Esophagus squamous epithelium (tissue), 5 donors: Measurements from ENCODE around the gene CDC25B. TPM values are rescaled to one million over a fixed set of nuclear protein-coding genes. Genes with fewer than 3 reads are reported as not detected.

Experiments used
- DNase-seq: peaks from one replicate; lab custom pipeline; 2025; lab: John Stamatoyannopoulos, UW
- H3K27ac ChIP-seq, 4 donors: fragments of 200-600 bp; sonication (generic); one replicate each; pipeline ENCODE4 v1.5.1; 2016 to 2019; ENCODE audit warnings: mild to moderate bottlenecking in 1 of 4
- H3K27me3 ChIP-seq, 4 donors: fragments of 200-600 bp; sonication (generic); 1 replicate in 3 of 4; 2 replicates in 1 of 4; pipeline versions ENCODE4 v1.5.1 to v1.6.0; 2017 to 2021; ENCODE audit warnings: antibody characterized with exemption in 1 of 4
- H3K36me3 ChIP-seq, 3 donors: fragments of 200-600 bp; sonication (generic); one replicate each; pipeline ENCODE4 v1.5.1; 2016 to 2019
- H3K4me1 ChIP-seq, 3 donors: fragments of 200-600 bp; sonication (generic); one replicate each; pipeline ENCODE4 v1.5.1; 2017 to 2019
- H3K4me3 ChIP-seq, 4 donors: fragments of 200-600 bp; sonication (generic); 1 replicate in 3 of 4; 2 replicates in 1 of 4; pipeline ENCODE4 v1.5.1; 2016 to 2019; ENCODE audit warnings: mild to moderate bottlenecking in 2 of 4, moderate library complexity in 1 of 4
- H3K9me3 ChIP-seq, 3 donors: fragments of 200-600 bp; sonication (generic); one replicate each; pipeline ENCODE4 v1.5.1; 2016 to 2019
- POLR2A ChIP-seq, 4 donors: fragments of 450-650 bp; IDR thresholded peaks; one replicate each; pipeline ENCODE4 v1.6.1; 2017; ENCODE audit warnings: antibody characterized with exemption in 4 of 4, mild to moderate bottlenecking in 4 of 4, moderate library complexity in 3 of 4
- WGBS, 2 donors: methylation state at CpG; one replicate each; pipeline ENCODE4 v1.1.5; 2018; 5-methylcytosine and 5-hydroxymethylcytosine counted together
- intact Hi-C: fragments of 100-400 bp; cut with DNase I; formaldehyde crosslinking; loops from one replicate; pipeline ENCODE4 v1.15.0; 2022
- total RNA-seq, 4 donors: library from RNA; depleted of rRNA; stranded (reverse); fragments of >200 nt; gene quantifications; one replicate each; pipeline ENCODE4 v1.1.0, GENCODE V29; 2016
- TF ChIP-seq, protein P1 (sequence below), 6 experiments: fragments of 450-650 bp in 4 of 6; fragments of 200-600 bp in 2 of 6; sonication (generic) in 2 of 6; IDR thresholded peaks; one replicate each; pipeline ENCODE4 v1.5.1; 2016 to 2019; ENCODE audit warnings: antibody characterized with exemption in 6 of 6, mild to moderate bottlenecking in 4 of 6, moderate library complexity in 4 of 6
- donor health status: DM: yes; HTN: yes; CAD: no.

The CDC25B gene
- total RNA-seq, 4 donors from 2014 or later: 15.6 to 26.2 (median 18.1) TPM

DNA sequence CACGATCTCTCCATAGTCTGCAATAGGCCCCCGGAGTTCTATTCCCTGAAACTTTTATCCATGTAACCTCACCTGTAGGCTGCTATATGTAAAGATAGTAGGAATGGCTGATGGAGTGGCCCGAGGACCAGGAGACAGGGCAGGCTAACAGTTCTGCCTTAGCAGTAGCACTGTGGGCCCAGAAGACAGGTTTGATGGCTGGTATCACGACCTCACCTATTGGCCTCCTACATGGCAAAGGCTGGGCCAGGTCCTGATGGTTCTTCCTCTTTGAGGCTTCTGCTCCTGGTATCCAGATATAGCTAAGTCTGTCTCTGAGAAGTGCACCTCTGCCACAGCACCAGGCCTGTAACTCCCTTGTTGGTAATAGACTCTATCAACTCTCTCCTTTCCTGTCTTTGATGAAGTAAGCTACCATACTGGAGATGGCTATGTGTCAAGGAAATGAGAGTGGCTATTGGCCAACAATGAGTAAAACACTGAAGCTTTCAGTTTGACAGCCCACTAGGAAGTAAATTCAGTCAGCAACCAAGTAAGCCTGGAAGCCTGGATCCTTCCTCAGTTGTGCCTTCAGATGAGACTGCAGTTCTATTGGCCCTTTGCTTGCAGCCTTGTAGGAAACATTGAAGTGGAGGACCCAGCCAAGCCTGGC lies 20.5 kb upstream of the CDC25B start:
- 73 to 82% methylated on average over 3 to 4 of the region's 4 CpGs for WGBS, 2 donors
- Histone ChIP-seq H3K9me3 (no peaks in the 10 kb centered on the region), H3K36me3 (no peaks in the 10 kb centered on the region), H3K4me1 (peaks cover 10 to 22% (median 13%) of the 10 kb centered on the region in 3 donors), H3K4me3 (no peak overlapping the region), H3K27me3 (no peaks in the 10 kb centered on the region), H3K27ac (no peak overlapping the region)
- intact Hi-C loops: no loop called here
- DNase-seq: no peak
- TF ChIP-seq, protein P1, sequence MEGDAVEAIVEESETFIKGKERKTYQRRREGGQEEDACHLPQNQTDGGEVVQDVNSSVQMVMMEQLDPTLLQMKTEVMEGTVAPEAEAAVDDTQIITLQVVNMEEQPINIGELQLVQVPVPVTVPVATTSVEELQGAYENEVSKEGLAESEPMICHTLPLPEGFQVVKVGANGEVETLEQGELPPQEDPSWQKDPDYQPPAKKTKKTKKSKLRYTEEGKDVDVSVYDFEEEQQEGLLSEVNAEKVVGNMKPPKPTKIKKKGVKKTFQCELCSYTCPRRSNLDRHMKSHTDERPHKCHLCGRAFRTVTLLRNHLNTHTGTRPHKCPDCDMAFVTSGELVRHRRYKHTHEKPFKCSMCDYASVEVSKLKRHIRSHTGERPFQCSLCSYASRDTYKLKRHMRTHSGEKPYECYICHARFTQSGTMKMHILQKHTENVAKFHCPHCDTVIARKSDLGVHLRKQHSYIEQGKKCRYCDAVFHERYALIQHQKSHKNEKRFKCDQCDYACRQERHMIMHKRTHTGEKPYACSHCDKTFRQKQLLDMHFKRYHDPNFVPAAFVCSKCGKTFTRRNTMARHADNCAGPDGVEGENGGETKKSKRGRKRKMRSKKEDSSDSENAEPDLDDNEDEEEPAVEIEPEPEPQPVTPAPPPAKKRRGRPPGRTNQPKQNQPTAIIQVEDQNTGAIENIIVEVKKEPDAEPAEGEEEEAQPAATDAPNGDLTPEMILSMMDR (IDR thresholded peaks at IDR 0.05): no peak

DNA sequence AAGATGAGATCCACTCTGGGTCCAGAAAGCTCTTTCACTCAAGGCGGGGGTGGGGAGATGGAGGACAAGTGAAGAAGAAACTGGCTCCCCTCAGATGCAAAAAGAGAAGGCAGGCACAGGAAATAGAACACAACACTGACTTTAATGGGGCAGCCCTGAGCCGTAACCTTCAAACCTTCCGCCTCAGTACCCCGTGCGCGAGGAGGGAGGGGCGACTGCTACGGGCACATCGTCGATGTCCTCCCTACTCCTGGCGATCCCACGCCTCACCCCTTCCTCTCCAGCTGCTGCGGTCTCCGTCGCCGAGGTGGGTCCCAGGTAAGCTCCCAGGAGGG lies 18.8 kb upstream of the CDC25B start:
- TF ChIP-seq, protein P1 (IDR thresholded peaks at IDR 0.05): no peak
- no peak for TF ChIP-seq POLR2A (IDR thresholded peaks at IDR 0.05)
- Histone ChIP-seq H3K36me3 (no peaks in the 10 kb centered on the region), H3K4me3 (peak overlapping the region; percentile 33 to 69 (median 50)), H3K27me3 (no peaks in the 10 kb centered on the region), H3K9me3 (no peaks in the 10 kb centered on the region), H3K4me1 (peaks cover 19 to 40% (median 22%) of the 10 kb centered on the region in 3 donors), H3K27ac (peak overlapping the region in 2 of 4 donors; percentile 0 to 50)
- 0% methylated on average over 9 of the region's 16 CpGs; no CpG with 5 or more reads in 1 of the 2 donors for WGBS, 2 donors
- DNase-seq: no peak
- intact Hi-C loops: no loop called here

DNA sequence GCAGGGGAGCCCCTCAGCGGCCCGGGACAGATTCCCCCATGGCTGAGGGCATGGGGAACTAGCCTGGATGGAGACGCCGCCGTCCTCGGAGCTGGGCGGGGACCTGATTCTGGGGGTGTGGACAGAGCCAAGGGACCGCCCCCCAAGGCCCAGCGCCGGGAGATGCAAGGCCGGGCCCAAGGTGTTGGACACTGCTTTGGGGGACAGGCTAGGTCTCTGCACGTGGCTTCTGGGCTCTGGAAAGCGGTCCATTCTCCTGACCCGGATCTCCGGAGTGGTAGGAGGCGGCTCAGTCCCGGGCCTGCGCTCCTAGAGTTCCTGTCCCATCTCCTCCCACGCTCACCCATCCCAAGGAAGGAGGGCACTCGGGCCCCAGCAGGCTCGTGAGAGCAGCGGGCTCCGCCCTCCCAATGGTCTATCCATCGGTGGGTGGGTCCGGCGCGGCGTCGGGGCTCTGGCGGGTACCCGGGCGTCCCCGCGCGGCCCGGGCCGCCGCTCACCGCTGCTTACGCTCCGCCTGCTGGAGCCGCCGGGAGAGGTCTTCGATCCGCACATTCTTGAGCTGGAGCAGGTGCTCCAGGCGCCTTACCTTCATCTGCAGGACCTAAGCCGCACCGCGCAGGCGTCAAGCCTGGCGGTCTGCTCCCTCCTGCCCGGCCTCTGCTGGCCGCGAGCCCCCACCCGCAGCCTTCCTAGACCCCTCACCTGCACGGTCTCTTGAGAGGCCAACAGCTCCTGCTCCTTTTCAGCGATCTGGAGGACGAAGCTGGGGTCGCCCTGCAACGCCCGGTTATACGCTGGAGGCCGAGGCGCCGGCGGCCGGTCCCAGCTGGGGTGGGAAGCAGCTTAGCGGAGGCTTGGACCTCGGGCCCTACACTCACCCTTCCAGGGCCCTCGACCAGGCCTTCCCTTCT lies 18.1 kb upstream of the CDC25B start:
- TF ChIP-seq, protein P1 (IDR thresholded peaks at IDR 0.05): peak in 3 of 6 experiments; percentile 6 to 23 (median 8)
- no peak for TF ChIP-seq POLR2A (IDR thresholded peaks at IDR 0.05)
- peak overlapping the region; percentile 33 to 69 (median 50) for H3K4me3 ChIP-seq
- 7% methylated on average over 3 of the region's 70 CpGs; no CpG with 5 or more reads in 1 of the 2 donors for WGBS, 2 donors
- no peaks in the 10 kb centered on the region for H3K27me3 ChIP-seq
- peak overlapping the region in 2 of 4 donors; percentile 0 to 50 for H3K27ac ChIP-seq
- peaks cover 24 to 46% (median 28%) of the 10 kb centered on the region in 3 donors for H3K4me1 ChIP-seq
- intact Hi-C loops: no loop called here
- DNase-seq: no peak
- no peaks in the 10 kb centered on the region for H3K9me3 ChIP-seq
- no peaks in the 10 kb centered on the region for H3K36me3 ChIP-seq

DNA sequence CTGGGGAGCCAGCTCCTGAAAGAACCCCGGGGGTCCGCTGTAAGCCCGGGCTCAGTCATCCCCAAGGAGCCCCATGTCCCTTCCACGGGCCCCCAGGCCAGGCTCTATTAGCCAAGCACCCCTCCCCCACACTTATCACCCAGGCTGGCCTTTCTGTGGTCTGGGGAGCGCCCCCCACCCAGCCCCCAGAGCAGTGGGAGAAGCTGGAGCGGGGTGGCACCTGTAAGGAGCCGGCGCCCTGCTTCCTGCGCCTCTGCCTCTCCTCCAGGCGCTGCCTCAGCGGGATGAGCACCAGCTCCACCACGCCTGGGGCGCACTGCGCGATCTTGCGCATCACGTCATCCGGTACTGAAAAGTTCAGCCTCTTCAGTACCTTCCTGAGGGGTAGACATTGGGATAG lies 17.1 kb upstream of the CDC25B start:
- no peak overlapping the region for H3K4me3 ChIP-seq
- H3K27me3 ChIP-seq: no peaks in the 10 kb centered on the region
- intact Hi-C loops: no loop called here
- 76% methylated on average over 7 of the region's 18 CpGs; no CpG with 5 or more reads in 1 of the 2 donors for WGBS, 2 donors
- no peak overlapping the region for H3K27ac ChIP-seq
- TF ChIP-seq, protein P1 (IDR thresholded peaks at IDR 0.05): no peak
- TF ChIP-seq POLR2A (IDR thresholded peaks at IDR 0.05): no peak
- no peaks in the 10 kb centered on the region for H3K9me3 ChIP-seq
- peaks cover 0 to 4% (median 0%) of the 10 kb centered on the region in 3 donors for H3K36me3 ChIP-seq
- DNase-seq: no peak
- H3K4me1 ChIP-seq: peaks cover 34 to 56% (median 38%) of the 10 kb centered on the region in 3 donors
